HCEC 1CT (cell line): ENCODE data around the gene TENM3.

Experiments used
- DNase-seq: peaks from one replicate; pipeline ENCODE4 v3.0.0-alpha.2; 2017

The TENM3 gene

DNA sequence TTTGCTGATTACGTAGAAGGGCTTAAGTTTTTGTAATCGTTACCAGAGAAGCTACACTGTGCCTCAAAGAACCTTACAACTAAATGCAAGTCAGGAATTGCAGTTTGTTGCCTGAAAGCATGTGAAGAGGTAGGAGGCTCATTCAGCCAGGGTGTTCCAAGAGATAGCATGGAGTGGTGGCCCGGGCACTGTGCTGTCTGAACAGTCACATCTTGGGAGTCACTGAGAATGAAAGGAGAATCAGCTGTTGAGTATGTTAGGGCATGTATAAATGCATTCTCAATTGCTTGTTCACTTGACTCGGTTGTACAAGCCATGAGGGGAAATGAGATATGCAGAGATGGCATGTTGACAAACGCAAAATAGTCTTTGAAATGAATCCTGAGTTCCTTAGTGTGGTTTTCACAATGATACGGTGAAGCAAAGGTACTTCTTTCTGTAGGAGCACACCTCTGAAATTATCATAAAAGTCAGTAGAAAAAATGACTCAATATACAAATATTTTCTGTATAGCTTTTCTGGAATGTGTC is 513.0 kb downstream of the TENM3 start:
- no peak for DNase-seq

DNA sequence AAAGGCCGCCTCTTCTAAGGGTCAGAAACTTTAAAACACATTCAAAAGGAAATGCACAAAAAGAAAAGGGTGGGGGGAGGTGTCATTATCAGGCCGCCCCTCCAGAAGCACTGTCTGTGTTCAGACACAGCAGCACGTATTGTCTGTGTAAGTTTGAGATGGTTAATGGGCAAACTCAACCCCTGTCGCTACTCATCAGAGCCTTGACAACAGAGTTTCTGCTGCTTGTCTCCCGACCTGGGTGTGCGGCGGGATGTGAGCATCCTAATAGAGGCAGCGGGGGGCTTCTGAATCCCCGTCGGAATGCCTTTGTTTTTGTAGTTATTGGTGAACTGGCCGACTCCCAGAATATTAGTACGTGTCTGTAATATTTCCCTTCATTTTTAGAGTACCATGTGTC is 515.1 kb downstream of the TENM3 start:
- DNase-seq = no peak

DNA sequence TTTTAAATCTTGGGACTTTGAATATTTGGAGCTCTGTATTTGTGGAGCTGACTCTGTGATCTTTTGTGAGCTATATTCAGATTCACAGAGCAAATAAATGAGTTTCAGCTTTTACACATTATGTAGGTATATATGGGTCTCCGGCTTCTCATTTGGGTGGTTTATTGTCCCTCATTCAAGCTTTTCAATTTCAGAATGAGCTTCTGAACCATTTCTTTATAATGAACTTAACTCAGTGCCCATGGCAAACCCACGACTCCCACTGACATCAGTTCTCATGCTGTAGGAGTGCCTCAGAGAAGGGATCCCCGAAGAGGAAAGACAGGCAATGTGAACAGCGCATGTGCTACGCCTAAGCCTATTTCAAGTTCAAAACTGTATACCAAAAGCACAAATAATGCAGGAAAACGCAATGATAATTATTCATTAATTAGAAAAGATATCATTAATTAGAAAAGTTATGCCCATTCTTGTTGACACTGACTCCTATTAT is 517.4 kb downstream of the TENM3 start:
- DNase-seq = no peak

DNA sequence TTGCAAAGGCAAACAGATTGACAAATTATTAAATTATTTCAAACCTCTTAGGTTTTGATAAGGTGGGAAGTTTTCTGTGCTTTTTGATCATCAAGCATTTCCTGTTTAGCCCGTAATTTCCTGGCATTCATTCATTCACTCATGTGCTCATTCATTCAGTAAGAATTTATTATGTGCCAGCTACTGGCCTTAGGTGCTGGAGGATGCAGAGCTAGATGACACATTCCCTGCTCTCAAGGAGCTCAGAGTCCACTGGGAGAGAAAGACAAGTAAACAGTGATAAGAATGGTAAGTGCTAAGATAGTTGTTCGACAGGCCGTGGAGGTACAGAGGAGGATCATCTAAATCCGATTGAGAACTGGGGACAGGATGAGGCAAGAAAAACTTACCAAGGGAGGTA is 520.9 kb downstream of the TENM3 start:
- DNase-seq = peak; percentile 6

DNA sequence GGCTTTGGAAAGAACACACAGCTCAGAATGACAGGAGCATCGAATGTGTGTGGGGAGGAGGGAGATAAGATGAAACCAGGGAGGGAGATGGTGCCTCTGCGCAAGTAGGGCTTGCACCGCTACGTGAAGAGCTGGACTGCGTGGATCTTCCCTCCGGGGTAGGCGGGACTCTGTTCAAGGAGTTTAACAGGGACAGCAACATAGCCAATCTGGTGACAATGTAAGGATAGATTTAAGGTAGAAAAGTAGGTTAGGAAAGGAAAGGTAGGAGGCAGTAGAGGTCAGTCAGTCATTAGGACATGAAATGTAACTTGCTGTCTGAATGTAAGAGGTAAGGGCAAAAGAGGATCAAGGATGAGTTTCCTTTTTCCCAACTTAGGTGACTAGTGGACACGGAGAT is 521.4 kb downstream of the TENM3 start:
- no peak for DNase-seq

DNA sequence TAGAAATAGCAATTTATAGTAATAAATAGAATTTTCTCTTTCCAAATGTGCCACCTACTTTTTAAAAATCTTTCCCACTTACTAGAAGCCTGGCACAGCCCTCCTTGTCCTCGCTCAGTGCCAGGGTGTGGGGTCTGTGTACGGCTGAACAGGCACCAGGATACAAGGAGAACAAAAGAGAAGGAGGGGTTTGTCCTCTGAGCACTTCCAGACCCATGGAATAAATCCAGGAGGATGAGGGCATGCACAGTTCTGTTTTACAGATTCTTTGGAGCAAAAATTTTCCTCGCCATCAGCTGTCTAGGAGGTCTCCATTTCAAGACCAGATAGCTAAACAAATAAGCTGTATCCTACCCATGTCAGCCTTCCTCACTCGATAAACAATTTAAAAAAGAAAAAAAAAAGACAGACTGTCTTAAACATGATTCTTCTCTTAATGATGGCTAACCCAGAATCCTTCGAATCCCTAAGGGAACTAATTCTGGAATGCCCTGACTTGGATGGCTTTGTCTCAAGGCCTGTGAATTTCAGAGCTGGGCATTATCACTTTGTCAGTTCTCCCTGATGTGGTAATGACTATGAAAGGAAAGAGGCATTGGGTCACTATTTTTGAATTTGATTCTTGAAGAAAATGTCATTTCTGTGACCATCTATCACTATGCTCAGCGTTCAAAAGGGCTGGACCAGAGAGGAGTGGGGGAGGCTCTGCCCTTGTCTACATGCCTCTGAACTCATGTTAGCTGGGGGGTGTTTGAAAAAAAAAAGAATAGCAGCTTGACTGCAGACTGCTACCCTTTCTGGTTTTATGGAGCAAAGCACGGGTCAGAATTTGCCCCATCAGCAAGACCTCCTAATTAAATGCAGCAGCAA is 523.0 kb downstream of the TENM3 start:
- no peak for DNase-seq

DNA sequence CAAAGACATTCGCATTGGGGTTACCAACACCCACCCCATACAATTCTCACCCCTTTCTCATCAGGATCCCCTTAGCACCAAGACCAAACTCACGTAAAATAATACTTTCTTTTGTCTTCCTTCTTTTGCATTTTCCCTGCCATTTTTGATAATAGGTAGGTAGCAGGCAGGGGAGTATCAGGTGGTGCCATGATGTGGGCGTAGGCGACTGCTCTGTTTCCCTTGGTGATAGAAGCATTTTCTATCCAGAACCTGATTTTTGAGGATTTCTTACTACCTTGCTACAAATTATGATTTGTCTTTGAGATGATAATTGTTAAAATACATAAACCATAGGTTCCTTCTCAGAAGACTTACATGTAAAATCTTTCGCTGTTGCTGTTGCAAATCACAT is 523.7 kb downstream of the TENM3 start:
- no peak for DNase-seq

DNA sequence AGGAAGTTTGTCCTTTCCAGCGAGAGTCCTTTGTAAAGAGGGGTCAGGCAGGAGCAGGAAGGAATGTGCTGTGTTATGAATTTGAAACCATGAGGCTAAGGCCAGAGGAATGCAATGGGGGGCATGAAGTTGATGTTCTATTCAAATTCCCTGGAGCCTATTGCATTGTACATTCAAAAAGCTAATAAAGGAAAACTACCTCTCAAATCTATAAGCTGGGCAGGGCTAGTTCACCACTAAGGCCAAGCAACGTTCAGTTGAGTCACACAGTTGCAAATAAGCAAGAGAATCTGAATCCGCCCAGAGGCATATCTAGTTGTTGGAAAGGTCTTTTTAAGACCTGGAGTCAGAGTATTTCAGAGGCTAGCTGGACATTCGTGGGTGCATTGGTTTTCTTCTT is 525.6 kb downstream of the TENM3 start:
- no peak for DNase-seq

DNA sequence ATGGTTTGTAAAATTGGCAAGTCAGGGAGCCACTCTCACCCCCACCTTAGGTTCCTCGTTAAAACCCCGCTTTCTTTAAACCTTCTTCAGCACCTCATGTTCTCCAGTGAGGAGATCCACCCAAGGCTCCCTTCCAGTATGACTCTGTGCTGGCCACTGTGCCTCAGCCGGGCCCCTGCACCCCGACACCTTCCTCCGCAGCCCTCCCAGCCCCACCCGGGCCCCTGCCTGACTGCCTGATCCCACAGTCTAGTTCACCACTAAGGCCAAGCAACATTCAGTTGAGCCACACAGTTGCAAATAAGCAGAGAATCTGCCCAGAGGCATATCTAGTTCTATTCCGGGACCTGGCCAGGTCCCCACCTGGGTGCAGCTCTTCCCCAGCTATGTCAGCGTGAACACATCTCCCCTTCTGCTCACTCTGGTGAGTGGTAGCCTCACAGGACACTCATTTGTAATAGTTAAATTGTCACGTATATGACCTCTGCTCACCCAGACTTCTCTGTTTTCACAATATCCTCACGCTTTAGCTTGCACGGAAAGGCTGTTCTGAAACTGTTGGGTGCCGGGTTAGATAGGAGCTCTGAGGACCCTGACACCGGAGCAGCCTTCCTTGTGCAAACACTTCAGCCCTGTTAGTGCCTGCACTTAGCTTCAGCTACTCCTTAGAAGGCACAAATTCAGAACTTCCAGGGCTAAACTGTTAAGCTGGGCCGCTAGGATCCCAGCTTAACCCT is 527.2 kb downstream of the TENM3 start:
- no peak for DNase-seq

DNA sequence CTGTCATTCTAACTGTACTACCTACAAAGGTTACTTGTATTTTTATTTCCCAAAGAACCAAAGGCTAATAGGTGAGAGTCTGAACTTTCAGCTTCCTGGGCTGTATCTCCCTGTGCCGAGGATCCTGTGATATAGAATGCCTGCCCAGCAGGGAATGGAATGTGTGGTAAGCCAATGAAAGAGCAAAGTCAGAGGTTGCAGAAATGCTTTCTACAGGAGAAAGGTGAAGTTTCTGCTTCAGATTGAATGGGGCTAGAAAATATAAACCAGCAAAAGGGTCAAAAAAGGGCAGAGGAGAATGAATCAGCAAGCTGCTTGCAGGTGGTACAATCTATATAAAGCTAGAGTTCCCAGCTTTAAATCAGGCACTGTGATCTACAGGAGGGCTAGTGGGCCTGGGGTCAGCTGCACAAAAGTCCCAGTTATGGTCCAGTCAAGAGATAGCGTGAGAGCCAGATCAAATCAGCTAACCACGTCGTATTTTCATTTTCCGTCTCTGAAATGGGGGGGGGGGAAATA is 527.9 kb downstream of the TENM3 start:
- no peak for DNase-seq

DNA sequence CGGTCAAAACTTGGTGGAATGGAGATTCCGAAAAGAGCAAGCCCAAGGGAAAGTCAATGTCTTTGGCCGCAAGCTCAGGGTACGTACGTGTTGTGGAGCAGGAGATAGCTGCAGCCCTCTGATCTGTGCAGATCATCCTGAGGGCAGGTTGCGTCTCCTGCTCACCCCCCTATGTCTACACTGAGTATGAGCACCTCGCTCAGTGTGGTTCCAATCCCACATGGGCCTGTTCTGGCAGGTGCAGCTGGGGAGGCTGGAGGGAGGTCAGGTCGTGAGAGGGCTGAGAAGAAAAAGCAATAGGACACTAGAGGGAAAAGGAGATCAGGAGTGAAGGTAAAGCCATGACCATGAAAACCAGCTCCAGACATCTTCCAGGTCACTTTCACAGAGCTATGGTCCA is 531.9 kb downstream of the TENM3 start:
- DNase-seq = no peak

DNA sequence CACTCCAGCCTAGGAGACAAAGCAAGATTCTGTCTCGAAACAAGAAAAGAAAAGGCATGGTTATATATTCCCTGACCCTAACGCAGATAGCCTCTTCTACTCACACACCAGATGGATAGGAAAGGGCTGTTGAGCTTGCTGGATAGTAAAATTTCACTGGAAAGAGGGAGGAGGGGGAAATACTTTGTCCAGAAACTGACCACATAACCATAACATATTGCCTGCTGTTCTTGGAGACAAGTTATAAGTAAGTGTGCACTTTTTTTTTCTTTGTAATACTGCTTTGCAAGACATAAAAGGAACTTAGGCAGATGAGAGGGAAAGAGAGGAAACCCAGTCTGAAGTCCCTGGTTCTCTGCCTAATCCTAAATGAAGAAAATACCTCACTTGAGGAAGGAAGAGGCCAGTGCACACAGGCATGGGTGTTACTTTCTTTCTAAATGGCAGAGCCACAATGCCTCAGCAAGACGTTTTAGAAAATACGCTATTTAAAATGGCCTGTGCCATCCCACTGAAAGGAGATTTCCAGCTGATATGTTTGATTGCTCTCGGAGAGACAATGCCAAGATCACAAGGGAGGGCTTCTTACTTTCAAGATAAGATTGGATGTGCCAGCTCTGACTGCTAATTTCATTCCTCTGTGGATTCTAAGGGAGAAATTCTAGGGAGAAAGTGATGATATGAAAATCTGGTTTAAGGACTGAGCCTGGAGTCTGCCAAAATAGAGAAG is 533.3 kb downstream of the TENM3 start:
- DNase-seq = no peak

DNA sequence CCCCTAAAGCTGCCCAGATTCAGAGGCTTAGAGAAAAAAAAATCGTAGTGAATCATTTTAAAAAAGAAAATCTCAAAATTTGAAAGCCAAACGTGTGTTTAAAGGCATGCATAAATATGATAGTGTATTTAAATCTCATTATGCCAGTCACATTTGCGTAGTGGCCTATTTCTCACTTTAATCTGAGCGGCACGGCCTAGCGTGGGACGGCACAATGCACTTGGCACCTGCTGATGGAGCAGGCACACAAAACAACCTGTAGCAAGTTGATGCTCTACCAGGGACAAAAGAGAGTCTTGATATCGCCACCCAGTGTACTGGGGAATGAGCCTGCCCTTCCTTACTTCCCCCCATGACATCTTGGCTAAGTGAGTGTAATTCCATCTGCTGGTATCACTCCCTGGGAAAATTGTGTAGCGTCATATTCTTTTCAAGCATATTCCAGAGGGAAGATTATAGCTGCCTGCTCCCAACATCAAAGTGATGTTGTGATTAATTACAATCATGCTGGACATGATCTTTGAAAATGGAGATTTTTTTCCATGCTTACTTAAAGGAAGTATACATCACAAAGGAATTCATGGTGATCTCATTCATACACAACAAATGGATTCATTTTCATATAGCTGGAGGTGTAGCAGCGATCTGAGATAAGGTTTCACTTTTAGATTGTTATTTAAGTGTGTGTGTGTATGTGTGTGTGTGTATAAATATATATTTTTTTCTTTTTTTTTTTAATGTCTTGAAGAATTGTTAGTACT is 535.2 kb downstream of the TENM3 start:
- no peak for DNase-seq

DNA sequence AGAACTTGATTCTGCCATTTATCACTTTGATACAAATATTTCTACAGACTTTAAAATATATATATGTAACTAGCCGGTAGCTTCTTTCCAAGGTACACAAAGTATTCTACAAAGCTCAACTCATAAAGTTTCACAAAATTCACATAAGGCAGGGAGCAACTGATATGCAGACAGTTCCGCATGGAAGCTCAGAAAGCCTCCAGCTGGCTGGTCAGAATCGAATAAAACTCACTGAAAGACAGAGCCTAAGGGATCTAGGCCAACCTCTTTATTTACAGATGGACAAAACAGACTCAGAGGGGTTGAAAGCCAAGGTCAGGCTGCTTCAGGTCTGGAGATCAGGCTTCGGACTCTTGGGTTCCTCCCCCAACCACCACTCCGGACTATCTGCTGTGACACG is 543.8 kb downstream of the TENM3 start:
- DNase-seq = no peak

DNA sequence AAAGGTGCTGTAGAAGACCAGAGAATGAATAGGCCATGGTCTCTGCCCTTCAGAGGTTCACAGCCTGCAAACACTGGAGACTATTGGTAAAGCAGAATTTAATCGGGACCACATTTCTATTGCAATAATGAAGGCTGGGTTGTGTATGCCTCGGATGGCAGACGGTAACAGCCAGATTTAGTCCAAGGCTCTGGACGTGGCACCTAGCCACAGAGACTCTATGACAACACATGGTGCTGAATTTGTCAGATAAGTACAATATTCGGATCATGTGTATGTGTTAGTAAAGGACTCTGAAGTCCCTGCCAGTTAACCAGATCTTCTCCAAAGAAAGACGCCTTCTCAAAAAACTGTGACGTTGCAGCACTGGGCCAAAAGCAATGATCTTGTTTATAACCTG is 545.0 kb downstream of the TENM3 start:
- DNase-seq = no peak

DNA sequence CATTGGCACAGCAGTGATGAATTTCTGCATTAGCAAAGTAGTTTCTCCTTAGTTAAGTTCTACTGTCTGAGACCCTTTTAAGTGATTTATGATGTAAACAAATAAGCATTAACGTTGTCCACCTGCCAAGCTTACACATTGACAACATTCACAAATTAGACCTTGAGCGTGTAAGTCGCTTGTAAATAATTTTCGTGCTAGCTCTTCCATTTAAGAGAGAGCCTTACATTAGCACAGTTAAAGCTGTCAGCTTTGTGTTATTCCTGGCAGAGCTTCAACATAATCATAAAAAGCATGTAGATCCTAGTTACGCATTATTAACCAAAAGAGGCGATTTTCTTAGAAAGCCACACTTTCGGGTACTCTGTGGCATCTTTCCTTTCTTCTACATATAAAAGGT is 546.3 kb downstream of the TENM3 start:
- no peak for DNase-seq

DNA sequence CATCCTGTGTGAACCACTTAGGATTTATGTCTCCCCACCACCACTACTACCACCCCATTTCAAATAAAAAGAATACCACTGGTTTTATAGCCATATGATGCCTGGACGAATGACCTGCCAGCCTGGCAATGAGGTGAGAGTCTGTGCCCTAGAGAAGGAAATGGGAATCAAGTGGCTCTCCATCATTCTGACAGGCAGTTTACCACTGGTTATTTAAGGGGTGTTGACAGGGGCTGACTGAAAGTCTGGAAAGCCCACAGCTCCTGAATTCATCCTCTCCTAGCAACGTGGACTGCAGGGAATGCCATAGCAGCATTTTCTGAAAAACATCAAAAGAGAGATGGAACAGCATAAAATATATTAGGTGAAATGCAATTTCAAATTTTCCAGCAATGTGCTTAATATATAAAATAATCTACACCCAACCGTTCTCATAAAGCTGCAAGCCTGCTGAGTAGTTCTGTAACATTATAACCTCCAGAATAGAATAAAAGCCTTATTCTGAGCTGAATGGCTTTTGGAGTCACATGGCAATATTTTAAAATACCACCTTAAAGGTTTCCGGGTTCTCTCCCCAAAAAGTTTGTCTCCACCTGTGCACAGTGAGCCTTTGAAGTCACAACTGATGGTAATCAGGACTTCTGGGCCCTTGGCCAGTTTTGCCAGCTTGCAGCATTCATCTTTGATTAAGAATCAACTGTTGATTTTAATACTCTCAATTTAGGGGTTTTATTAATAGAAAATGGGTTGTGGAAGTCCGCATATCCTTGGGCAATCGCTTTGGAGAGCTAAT is 552.4 kb downstream of the TENM3 start:
- no peak for DNase-seq

DNA sequence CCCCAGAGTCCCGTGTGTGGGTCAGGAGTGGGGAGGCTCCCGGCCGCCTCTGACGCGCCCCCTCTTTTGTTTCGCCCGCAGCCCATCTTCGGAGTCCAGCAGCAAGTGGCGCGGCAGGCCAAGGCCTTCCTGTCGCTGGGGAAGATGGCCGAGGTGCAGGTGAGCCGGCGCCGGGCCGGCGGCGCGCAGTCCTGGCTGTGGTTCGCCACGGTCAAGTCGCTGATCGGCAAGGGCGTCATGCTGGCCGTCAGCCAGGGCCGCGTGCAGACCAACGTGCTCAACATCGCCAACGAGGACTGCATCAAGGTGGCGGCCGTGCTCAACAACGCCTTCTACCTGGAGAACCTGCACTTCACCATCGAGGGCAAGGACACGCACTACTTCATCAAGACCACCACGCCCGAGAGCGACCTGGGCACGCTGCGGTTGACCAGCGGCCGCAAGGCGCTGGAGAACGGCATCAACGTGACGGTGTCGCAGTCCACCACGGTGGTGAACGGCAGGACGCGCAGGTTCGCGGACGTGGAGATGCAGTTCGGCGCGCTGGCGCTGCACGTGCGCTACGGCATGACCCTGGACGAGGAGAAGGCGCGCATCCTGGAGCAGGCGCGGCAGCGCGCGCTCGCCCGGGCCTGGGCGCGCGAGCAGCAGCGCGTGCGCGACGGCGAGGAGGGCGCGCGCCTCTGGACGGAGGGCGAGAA is 556.5 kb downstream of the TENM3 start:
- DNase-seq = no peak

DNA sequence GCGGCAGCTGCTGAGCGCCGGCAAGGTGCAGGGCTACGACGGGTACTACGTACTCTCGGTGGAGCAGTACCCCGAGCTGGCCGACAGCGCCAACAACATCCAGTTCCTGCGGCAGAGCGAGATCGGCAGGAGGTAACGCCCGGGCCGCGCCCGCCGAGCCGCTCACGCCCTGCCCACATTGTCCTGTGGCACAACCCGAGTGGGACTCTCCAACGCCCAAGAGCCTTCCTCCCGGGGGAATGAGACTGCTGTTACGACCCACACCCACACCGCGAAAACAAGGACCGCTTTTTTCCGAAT is 557.0 kb downstream of the TENM3 start:
- DNase-seq = no peak

DNA sequence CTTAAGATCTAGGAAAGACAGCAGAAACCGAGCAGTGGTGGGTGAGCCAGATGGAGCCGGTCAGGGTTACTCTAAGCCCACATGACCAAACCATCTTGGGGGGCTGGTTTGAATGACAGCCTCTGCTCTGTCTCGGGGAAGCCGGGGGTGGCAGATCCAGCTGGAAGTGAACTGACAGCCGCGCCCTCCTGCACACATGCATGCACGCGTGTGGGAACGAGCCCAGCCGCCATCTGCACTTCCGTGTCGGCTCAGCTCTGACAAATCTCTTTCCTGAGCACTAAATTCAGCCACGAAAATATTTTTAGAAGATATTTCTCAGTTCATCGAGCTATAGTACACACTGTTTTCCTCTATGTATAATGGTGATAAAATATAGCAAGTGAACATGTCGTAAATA is 558.4 kb downstream of the TENM3 start:
- no peak for DNase-seq

DNA sequence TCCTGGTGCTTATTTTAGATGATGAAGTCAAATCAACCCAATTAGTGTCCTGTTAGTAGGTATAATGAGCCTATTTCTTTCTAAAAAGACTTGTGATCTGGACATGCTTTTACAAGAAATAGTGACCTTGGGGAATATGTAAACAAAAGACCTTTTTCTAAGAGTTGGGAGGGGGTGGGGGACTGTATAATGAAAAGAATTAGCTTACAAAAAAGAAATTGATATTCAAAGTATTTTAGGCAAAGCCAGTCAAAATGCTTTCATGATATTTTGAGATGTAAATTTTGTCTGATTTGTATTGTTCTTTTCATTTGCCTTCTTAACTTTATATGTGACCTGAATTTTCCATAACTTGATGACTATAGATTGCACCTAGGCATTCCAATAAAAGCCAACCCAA is 559.4 kb downstream of the TENM3 start:
- DNase-seq = no peak
